RWPE2 (cell line): ENCODE measurements around the gene LRRC61.

Experiments
- ATAC-seq: fragments of 200-7000 bp; cut with Tn5 transposase; 3 replicates; pipeline ENCODE4 v1.9.1; 2021; ENCODE audit warnings: low read depth
- DNase-seq: peaks from one replicate; pipeline ENCODE4 v3.0.0-alpha.2; 2020; ENCODE audit warnings: low spot score
- H3K27ac ChIP-seq: fragments of 450-650 bp; 2 replicates; pipeline ENCODE4 v1.5.1; 2017; ENCODE audit warnings: mild to moderate bottlenecking; ENCODE audit not compliant: poor library complexity, severe bottlenecking
- H3K27me3 ChIP-seq: fragments of 250-450 bp; sonication (Bioruptor Pico); 2 replicates; pipeline ENCODE4 v1.5.1; 2021; ENCODE audit warnings: mild to moderate bottlenecking, moderate library complexity; ENCODE audit not compliant: insufficient read depth, poor library complexity, severe bottlenecking
- H3K36me3 ChIP-seq: fragments of 250-450 bp; sonication (Bioruptor Pico); 2 replicates; pipeline ENCODE4 v1.5.1; 2020; ENCODE audit warnings: low read depth, mild to moderate bottlenecking, moderate library complexity
- H3K4me1 ChIP-seq: fragments of 250-450 bp; sonication (Bioruptor Pico); 2 replicates; pipeline ENCODE4 v1.5.1; 2021; ENCODE audit warnings: mild to moderate bottlenecking, moderate library complexity; ENCODE audit not compliant: insufficient read depth, poor library complexity, severe bottlenecking
- H3K4me3 ChIP-seq: fragments of 250-450 bp; sonication (Bioruptor Pico); 2 replicates; pipeline ENCODE4 v1.5.1; 2021; ENCODE audit warnings: mild to moderate bottlenecking, moderate library complexity; ENCODE audit not compliant: severe bottlenecking
- H3K9me3 ChIP-seq: fragments of 250-450 bp; sonication (Bioruptor Pico); 2 replicates; pipeline ENCODE4 v1.5.1; 2021; ENCODE audit warnings: mild to moderate bottlenecking, moderate library complexity; ENCODE audit not compliant: severe bottlenecking
- CTCF ChIP-seq: fragments of 450-650 bp; IDR thresholded peaks from one replicate; pipeline ENCODE4 v1.5.1; 2017; ENCODE audit warnings: mild to moderate bottlenecking, moderate library complexity; ENCODE audit not compliant: poor library complexity, severe bottlenecking

LRRC61 gene

DNA sequence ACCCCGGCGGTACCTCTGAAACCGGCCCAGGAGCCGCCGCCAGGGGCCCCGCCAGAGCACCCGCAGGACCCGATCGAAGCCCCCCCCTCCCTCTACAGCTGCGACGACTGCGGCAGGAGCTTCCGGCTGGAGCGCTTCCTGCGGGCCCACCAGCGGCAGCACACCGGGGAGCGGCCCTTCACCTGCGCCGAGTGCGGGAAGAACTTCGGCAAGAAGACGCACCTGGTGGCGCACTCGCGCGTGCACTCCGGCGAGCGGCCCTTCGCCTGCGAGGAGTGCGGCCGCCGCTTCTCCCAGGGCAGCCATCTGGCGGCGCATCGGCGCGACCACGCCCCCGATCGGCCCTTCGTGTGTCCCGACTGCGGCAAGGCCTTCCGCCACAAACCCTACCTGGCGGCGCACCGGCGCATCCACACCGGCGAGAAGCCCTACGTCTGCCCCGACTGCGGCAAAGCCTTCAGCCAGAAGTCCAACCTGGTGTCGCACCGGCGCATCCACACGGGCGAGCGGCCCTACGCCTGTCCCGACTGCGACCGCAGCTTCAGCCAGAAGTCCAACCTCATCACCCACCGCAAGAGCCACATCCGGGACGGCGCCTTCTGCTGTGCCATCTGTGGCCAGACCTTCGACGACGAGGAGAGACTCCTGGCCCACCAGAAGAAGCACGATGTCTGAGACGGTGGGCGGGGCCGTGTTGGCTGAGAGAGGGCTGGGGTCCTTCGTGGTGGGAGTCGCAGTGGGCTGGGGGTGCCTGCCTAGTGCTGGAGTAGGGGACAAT, 49.3 kb downstream of the LRRC61 start:
- H3K4me1 ChIP-seq: peaks cover 4% of the 10 kb centered on the region
- no peak for TF ChIP-seq CTCF
- H3K36me3 ChIP-seq: peaks cover 16% of the 10 kb centered on the region
- H3K27me3 ChIP-seq: no peaks in the 10 kb centered on the region
- no peak overlapping the region for H3K4me3 ChIP-seq
- no peak for DNase-seq
- no peak for ATAC-seq
- H3K9me3 ChIP-seq: no peaks in the 10 kb centered on the region
- no peak overlapping the region for H3K27ac ChIP-seq

- ATAC-seq: no peak
- TF ChIP-seq CTCF: no peak
- H3K4me1 ChIP-seq: no peaks in the 10 kb centered on the region
- H3K27ac ChIP-seq: no peak overlapping the region
- H3K36me3 ChIP-seq: peaks cover 16% of the 10 kb centered on the region
- no peak for DNase-seq
- H3K9me3 ChIP-seq: no peaks in the 10 kb centered on the region
- H3K4me3 ChIP-seq: no peak overlapping the region
- no peaks in the 10 kb centered on the region for H3K27me3 ChIP-seq
These were observed 50.1 kb downstream of the LRRC61 start for GRCh38 chr7:150373049-150373801.

DNA sequence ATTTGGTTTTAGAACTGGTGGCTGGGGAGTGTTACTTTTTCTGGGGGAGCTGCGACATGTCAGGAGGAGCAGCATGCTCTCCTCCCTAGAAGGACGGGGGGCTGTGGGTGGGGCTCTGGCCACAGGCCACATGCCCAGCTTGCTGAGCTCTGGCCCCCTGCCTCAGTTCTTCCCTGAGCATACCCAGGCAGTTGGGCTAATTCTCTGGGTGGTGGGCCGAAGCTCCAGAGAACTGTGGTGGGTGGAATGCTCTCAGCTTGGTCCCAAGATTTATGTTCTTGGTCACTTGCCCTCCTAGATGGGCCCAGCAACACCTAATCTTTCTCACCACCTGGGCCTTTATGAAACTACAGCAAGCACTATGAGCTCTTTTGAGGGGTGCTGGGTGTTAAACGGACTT, 50.9 kb downstream of the LRRC61 start:
- Histone ChIP-seq H3K36me3 (peaks cover 16% of the 10 kb centered on the region), H3K27ac (no peak overlapping the region), H3K27me3 (no peaks in the 10 kb centered on the region), H3K4me3 (no peak overlapping the region), H3K4me1 (no peaks in the 10 kb centered on the region), H3K9me3 (no peaks in the 10 kb centered on the region)
- ATAC-seq (no peak), DNase-seq (no peak)
- TF ChIP-seq CTCF: no peak

DNA sequence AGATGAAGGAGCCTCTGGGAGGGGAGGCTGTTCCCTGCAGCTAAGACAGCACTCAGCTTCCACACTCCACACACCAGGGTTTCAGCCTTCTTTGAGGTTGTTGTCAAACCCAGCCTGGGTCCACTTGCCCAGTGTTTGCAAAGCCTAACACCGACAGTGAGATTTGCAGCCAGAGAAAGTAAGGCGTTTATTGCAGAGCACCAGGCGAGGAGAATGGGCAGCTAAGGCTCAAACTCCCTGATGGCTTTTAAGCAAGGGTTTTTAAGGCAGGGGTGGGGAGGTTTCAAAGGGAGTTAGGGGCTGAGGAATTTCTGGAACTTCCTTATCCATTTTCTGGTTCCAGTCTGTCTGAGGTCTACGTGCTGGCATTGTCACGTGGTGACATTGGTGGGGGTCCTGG, 51.3 kb downstream of the LRRC61 start:
- Histone ChIP-seq H3K27me3 (no peaks in the 10 kb centered on the region), H3K27ac (no peak overlapping the region), H3K36me3 (peaks cover 16% of the 10 kb centered on the region), H3K4me3 (no peak overlapping the region), H3K4me1 (no peaks in the 10 kb centered on the region), H3K9me3 (no peaks in the 10 kb centered on the region)
- no peak for ATAC-seq
- TF ChIP-seq CTCF: no peak
- no peak for DNase-seq
